WTC11 (cell line): ENCODE measurements around the gene ZNRF3. TPM values are rescaled to one million over a fixed set of nuclear protein-coding genes. Genes with fewer than 3 reads are reported as not detected.

Source experiments
- ATAC-seq: fragments of 200-7000 bp; cut with Tn5 transposase; 2 replicates; pipeline ENCODE4 v1.10.0; 2021; ENCODE audit warnings: mild to moderate bottlenecking, moderate library complexity
- CTCF ChIA-PET: fragments of 300-600 bp; sonication (Branson Sonifier 250); formaldehyde crosslinking; loops from one replicate; lab custom pipeline; 2021; ENCODE audit warnings: antibody characterized with exemption; lab: Charles Lee
- POLR2A ChIA-PET: fragments of 350-600 bp; sonication (Branson Sonifier 250); formaldehyde crosslinking; loops from one replicate; lab custom pipeline; 2021; ENCODE audit warnings: antibody characterized with exemption; lab: Charles Lee
- DNase-seq: peaks from one replicate; pipeline ENCODE4 v3.0.0; 2021; ENCODE audit warnings: low spot score
- H3K27ac Mint-ChIP-seq: 2 replicates; pipeline ENCODE4 v1.8.0; 2021; ENCODE audit warnings: mixed read lengths
- H3K27me3 Mint-ChIP-seq: 2 replicates; pipeline ENCODE4 v1.8.0; 2021; ENCODE audit warnings: low read depth, mild to moderate bottlenecking, moderate library complexity, mixed read lengths
- H3K36me3 Mint-ChIP-seq: 2 replicates; pipeline ENCODE4 v1.8.0; 2021; ENCODE audit warnings: mixed read lengths
- H3K4me1 Mint-ChIP-seq: 2 replicates; pipeline ENCODE4 v1.8.0; 2022; ENCODE audit warnings: mixed read lengths
- H3K4me3 Mint-ChIP-seq: 2 replicates; pipeline ENCODE4 v1.8.0; 2021; ENCODE audit warnings: mild to moderate bottlenecking, moderate library complexity, mixed read lengths
- H3K9me3 Mint-ChIP-seq: 2 replicates; pipeline ENCODE4 v1.8.0; 2021; ENCODE audit warnings: mixed read lengths
- AFF4 ChIP-seq: sonication (generic); formaldehyde crosslinking; IDR thresholded peaks from 2 replicates; pipeline ENCODE4 v1.8.1; 2023; ENCODE audit warnings: mild to moderate bottlenecking, missing genetic modification reagents, borderline replicate concordance
- ATF2 ChIP-seq: sonication (generic); formaldehyde crosslinking; IDR thresholded peaks from 2 replicates; pipeline ENCODE4 v1.8.1; 2022; ENCODE audit warnings: low read depth, missing genetic modification reagents, borderline replicate concordance
- ATF6 ChIP-seq: sonication (generic); formaldehyde crosslinking; IDR thresholded peaks from 2 replicates; pipeline ENCODE4 v1.8.1; 2023; ENCODE audit warnings: mild to moderate bottlenecking, missing genetic modification reagents
- CBFB ChIP-seq: sonication (generic); formaldehyde crosslinking; IDR thresholded peaks from 2 replicates; pipeline ENCODE4 v1.8.1; 2022; ENCODE audit warnings: mild to moderate bottlenecking, low read depth, missing genetic modification reagents
- ERG ChIP-seq: fragments of 250-450 bp; sonication (Bioruptor Pico); IDR thresholded peaks from 2 replicates; pipeline ENCODE4 v1.8.0; 2021; ENCODE audit warnings: mild to moderate bottlenecking
- FOXP4 ChIP-seq: sonication (generic); formaldehyde crosslinking; IDR thresholded peaks from 2 replicates; pipeline ENCODE4 v1.8.0; 2022; ENCODE audit warnings: mild to moderate bottlenecking, missing genetic modification reagents
- GABPB1 ChIP-seq: sonication (generic); formaldehyde crosslinking; IDR thresholded peaks from 2 replicates; pipeline ENCODE4 v1.8.1; 2023; ENCODE audit warnings: mild to moderate bottlenecking, missing genetic modification reagents
- OVOL2 ChIP-seq: fragments of 250-450 bp; sonication (Bioruptor Pico); IDR thresholded peaks from 2 replicates; pipeline ENCODE4 v1.9.0; 2021; ENCODE audit warnings: mild to moderate bottlenecking, borderline replicate concordance
- RORB ChIP-seq: fragments of 250-450 bp; sonication (Bioruptor Pico); IDR thresholded peaks from 2 replicates; pipeline ENCODE4 v1.9.0; 2021; ENCODE audit warnings: mild to moderate bottlenecking
- SMAD4 ChIP-seq: sonication (generic); formaldehyde crosslinking; IDR thresholded peaks from 2 replicates; pipeline ENCODE4 v1.8.0; 2022; ENCODE audit warnings: mild to moderate bottlenecking, missing genetic modification reagents
- SP1 ChIP-seq: sonication (generic); formaldehyde crosslinking; conservative IDR thresholded peaks from 2 replicates; pipeline ENCODE4 v1.8.1; 2022; ENCODE audit warnings: missing genetic modification reagents
- STAT6 ChIP-seq: sonication (generic); formaldehyde crosslinking; conservative IDR thresholded peaks from 2 replicates; pipeline ENCODE4 v1.8.1; 2023; ENCODE audit warnings: mild to moderate bottlenecking, low read depth, missing genetic modification reagents, moderate library complexity
- ZBTB43 ChIP-seq: sonication (generic); formaldehyde crosslinking; IDR thresholded peaks from 2 replicates; pipeline ENCODE4 v1.8.1; 2023; ENCODE audit warnings: mild to moderate bottlenecking, missing genetic modification reagents
- ZMAT4 ChIP-seq: fragments of 250-450 bp; sonication (Bioruptor Pico); IDR thresholded peaks from 2 replicates; pipeline ENCODE4 v1.9.0; 2021; ENCODE audit warnings: mild to moderate bottlenecking
- ZNF121 ChIP-seq: sonication (generic); formaldehyde crosslinking; IDR thresholded peaks from 2 replicates; pipeline ENCODE4 v1.8.0; 2023; ENCODE audit warnings: missing genetic modification reagents
- ZNF232 ChIP-seq: sonication (generic); formaldehyde crosslinking; IDR thresholded peaks from 2 replicates; pipeline ENCODE4 v1.8.0; 2022; ENCODE audit warnings: mild to moderate bottlenecking, missing genetic modification reagents
- total RNA-seq: library from RNA; stranded (reverse); gene quantifications from 3 replicates; pipeline ENCODE4 v1.2.3, GENCODE V29; 2021

The ZNRF3 gene
- total RNA-seq, 1 experiment from 2014 or later: 25.4 TPM

GRCh38 chr22:28902490-28902889 is 19.1 kb downstream of the ZNRF3 start:
- CTCF ChIA-PET: interaction anchor here (1.2 kb wide), 1 partner anchor 47 kb away, joined by 5 read pairs; no protein-coding TSS in a partner anchor
- ATAC-seq: no peak

More at GRCh38 chr22:28902490-28902889, 19.1 kb downstream of the ZNRF3 start:
- DNase-seq: no peak
- Mint-ChIP-seq H3K36me3 (no peaks in the 10 kb centered on the region), H3K27me3 (no peaks in the 10 kb centered on the region), H3K4me3 (no peak overlapping the region), H3K27ac (no peak overlapping the region; the same call in 1 of the 2 replicates), H3K9me3 (no peaks in the 10 kb centered on the region), H3K4me1 (peaks cover 69% of the 10 kb centered on the region)
- POLR2A ChIA-PET: interaction anchor here (0.5 kb wide), 1 partner anchor 80 kb away, joined by 3 read pairs; no protein-coding TSS in a partner anchor
- no peak for TF ChIP-seq GABPB1 (CRISPR knock-in tag)
- no peak for TF ChIP-seq ERG
- no peak for TF ChIP-seq ZNF232
- no peak for TF ChIP-seq CBFB
- no peak for TF ChIP-seq ZNF121
- TF ChIP-seq SMAD4 (CRISPR knock-in tag): no peak
- no peak for TF ChIP-seq OVOL2 (CRISPR knock-in tag)
- no peak for TF ChIP-seq ZBTB43 (CRISPR knock-in tag)
- TF ChIP-seq FOXP4: no peak
- TF ChIP-seq ATF6 (CRISPR knock-in tag): no peak
- no peak for TF ChIP-seq ATF2
- no peak for TF ChIP-seq SP1 (CRISPR knock-in tag)
- TF ChIP-seq RORB: no peak
- no peak for TF ChIP-seq STAT6 (CRISPR knock-in tag)
- TF ChIP-seq ZMAT4 (CRISPR knock-in tag): no peak
- TF ChIP-seq AFF4 (CRISPR knock-in tag): no peak
